ENCODE results near the gene AHR.

AHR gene

GRCh38 chr7:17326378-17326777 lies 27.9 kb downstream of the AHR start:
- no peak for TF ChIP-seq CTCF (IDR thresholded peaks at IDR 0.05; ENCODE audit: low read depth, low read length, missing control alignments)
- DNase-seq (ENCODE audit: low read depth): no peak
- no peak overlapping the region for H3K4me3 ChIP-seq (ENCODE audit: low read depth, low read length)
- in situ Hi-C loops (cut with HindIII; ENCODE audit: low sequenced_read_pairs): no loop called here

- TF ChIP-seq CTCF (IDR thresholded peaks at IDR 0.05; ENCODE audit: low read depth, low read length, missing control alignments): no peak
Observed at GRCh38 chr7:17328641-17329040, 30.2 kb downstream of the AHR start.

DNA sequence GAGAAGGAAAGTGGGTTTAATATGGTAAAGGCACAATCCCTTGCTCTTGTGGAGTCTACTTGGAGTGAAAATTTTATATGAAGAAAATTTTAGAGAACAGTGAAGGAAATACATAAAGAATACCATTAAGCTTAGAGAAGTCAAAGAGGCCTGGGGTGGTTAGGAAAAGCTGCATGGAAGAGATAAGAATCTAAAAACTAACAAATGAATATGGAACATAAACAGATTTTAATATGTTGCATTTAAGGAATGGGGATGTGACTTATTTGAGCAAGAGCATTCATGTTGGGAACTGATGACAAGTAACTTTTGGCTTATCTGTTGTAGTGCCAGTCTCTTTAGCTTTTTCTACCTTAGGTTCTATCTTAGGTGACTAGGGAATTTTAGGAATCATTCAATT lies 31.0 kb downstream of the AHR start:
- no peak overlapping the region for H3K4me3 ChIP-seq (ENCODE audit: low read depth, low read length)
- in situ Hi-C loops (cut with HindIII; ENCODE audit: low sequenced_read_pairs): no loop called here
- TF ChIP-seq CTCF (IDR thresholded peaks at IDR 0.05; ENCODE audit: low read depth, low read length, missing control alignments): no peak

More at GRCh38 chr7:17328641-17329040, 30.2 kb downstream of the AHR start:
- DNase-seq (ENCODE audit: low read depth): no peak
- no peak overlapping the region for H3K4me3 ChIP-seq (ENCODE audit: low read depth, low read length)
- in situ Hi-C loops (cut with HindIII; ENCODE audit: low sequenced_read_pairs): no loop called here

GRCh38 chr7:17331891-17332501 lies 33.5 kb downstream of the AHR start:
- no peak for TF ChIP-seq CTCF (IDR thresholded peaks at IDR 0.05; ENCODE audit: low read depth, low read length, missing control alignments)
- no peak overlapping the region for H3K4me3 ChIP-seq (ENCODE audit: low read depth, low read length)
- DNase-seq (ENCODE audit: low read depth): no peak
- in situ Hi-C loops (cut with HindIII; ENCODE audit: low sequenced_read_pairs): no loop called here

More for the DNA sequence above, 31.0 kb downstream of the AHR start:
- DNase-seq (ENCODE audit: low read depth): no peak

DNA sequence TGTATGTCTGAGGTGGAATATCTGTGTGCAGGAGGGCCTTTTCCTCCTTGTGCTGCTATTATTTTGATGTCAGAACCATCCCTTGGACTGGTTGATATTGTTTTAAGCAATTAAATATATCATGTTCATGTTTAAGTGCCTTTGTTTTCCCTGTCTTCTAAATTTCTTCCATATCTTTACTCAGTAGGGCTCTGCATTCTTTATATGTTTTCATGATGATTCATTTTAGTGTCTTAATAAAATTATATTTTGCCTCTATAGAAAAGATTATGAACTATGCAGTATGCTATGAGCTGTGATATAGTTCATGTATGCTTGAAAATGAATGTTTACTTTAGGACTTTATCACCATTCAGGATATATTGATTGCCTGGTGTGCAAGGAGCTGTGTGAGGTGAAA lies 34.8 kb downstream of the AHR start:
- DNase-seq (ENCODE audit: low read depth): no peak
- in situ Hi-C loops (cut with HindIII; ENCODE audit: low sequenced_read_pairs): no loop called here
- H3K4me3 ChIP-seq (ENCODE audit: low read depth, low read length): no peak overlapping the region
- no peak for TF ChIP-seq CTCF (IDR thresholded peaks at IDR 0.05; ENCODE audit: low read depth, low read length, missing control alignments)

GRCh38 chr7:17336168-17336567 lies 37.7 kb downstream of the AHR start:
- no peak for DNase-seq (ENCODE audit: low read depth)
- no peak overlapping the region for H3K4me3 ChIP-seq (ENCODE audit: low read depth, low read length)
- no peak for TF ChIP-seq CTCF (IDR thresholded peaks at IDR 0.05; ENCODE audit: low read depth, low read length, missing control alignments)
- in situ Hi-C loops (cut with HindIII; ENCODE audit: low sequenced_read_pairs): no loop called here

All from astrocyte of the cerebellum (primary cell).